HG03469 (cell line): ENCODE measurements around the gene PDK2.

ENCODE experiments used
- ATAC-seq: cut with Tn5 transposase; IDR thresholded peaks from one replicate; pipeline ENCODE4 v1.9.1; 2021; ENCODE audit warnings: mild to moderate bottlenecking, moderate library complexity, moderate number of reproducible peaks; ENCODE audit not compliant: unreplicated experiment

Gene PDK2

GRCh38 chr17:50078430-50078829 lies 16.7 kb upstream of the PDK2 start:
- no peak for ATAC-seq

GRCh38 chr17:50079334-50080095 lies 15.6 kb upstream of the PDK2 start:
- no peak for ATAC-seq

GRCh38 chr17:50080096-50080480 lies 15.1 kb upstream of the PDK2 start:
- no peak for ATAC-seq

- no peak for ATAC-seq
Observed at GRCh38 chr17:50080827-50081226, 14.3 kb upstream of the PDK2 start.

GRCh38 chr17:50081757-50082156 lies 13.4 kb upstream of the PDK2 start:
- no peak for ATAC-seq

GRCh38 chr17:50087246-50087911 lies 7.8 kb upstream of the PDK2 start:
- ATAC-seq = no peak

GRCh38 chr17:50087912-50088405 lies 7.2 kb upstream of the PDK2 start:
- ATAC-seq = no peak

- no peak for ATAC-seq
Observed at GRCh38 chr17:50088952-50089825, 6.0 kb upstream of the PDK2 start.

GRCh38 chr17:50090071-50090470 lies 5.1 kb upstream of the PDK2 start:
- ATAC-seq = no peak

- ATAC-seq = no peak
Observed at GRCh38 chr17:50090971-50091917, 3.9 kb upstream of the PDK2 start.

GRCh38 chr17:50091918-50092285 lies 3.2 kb upstream of the PDK2 start:
- ATAC-seq = no peak

GRCh38 chr17:50093246-50093645 lies 1.9 kb upstream of the PDK2 start:
- ATAC-seq = no peak

GRCh38 chr17:50093807-50094206 lies 1.3 kb upstream of the PDK2 start:
- no peak for ATAC-seq

GRCh38 chr17:50094243-50094752 lies 853 bp upstream of the PDK2 start:
- no peak for ATAC-seq

- no peak for ATAC-seq
Observed at GRCh38 chr17:50095626-50096037, 481 bp downstream of the PDK2 start.

- no peak for ATAC-seq
Observed at GRCh38 chr17:50096092-50096491, 941 bp downstream of the PDK2 start.

- no peak for ATAC-seq
Observed at GRCh38 chr17:50096758-50097157, 1.6 kb downstream of the PDK2 start.

GRCh38 chr17:50097455-50097854 lies 2.3 kb downstream of the PDK2 start:
- no peak for ATAC-seq

GRCh38 chr17:50097926-50098325 lies 2.8 kb downstream of the PDK2 start:
- ATAC-seq = no peak

GRCh38 chr17:50098583-50098982 lies 3.4 kb downstream of the PDK2 start:
- ATAC-seq = no peak
